DOHH2 (cell line): ENCODE data around the gene REXO4.

Experiments used
- EZH2phosphoT487 ChIP-seq: fragments of 200-600 bp; sonication (generic); IDR thresholded peaks from 2 replicates; pipeline ENCODE4 v1.6.1; 2017; ENCODE audit warnings: borderline replicate concordance, mild to moderate bottlenecking, antibody characterized with exemption, low read length, moderate library complexity, mixed read lengths
- TF ChIP-seq, protein P1 (sequence below): fragments of 200-600 bp; sonication (generic); IDR thresholded peaks from one replicate; pipeline ENCODE4 v1.5.1; 2014; ENCODE audit warnings: antibody characterized with exemption, mild to moderate bottlenecking, low read depth, low read length; ENCODE audit not compliant: poor library complexity, severe bottlenecking

DNA sequence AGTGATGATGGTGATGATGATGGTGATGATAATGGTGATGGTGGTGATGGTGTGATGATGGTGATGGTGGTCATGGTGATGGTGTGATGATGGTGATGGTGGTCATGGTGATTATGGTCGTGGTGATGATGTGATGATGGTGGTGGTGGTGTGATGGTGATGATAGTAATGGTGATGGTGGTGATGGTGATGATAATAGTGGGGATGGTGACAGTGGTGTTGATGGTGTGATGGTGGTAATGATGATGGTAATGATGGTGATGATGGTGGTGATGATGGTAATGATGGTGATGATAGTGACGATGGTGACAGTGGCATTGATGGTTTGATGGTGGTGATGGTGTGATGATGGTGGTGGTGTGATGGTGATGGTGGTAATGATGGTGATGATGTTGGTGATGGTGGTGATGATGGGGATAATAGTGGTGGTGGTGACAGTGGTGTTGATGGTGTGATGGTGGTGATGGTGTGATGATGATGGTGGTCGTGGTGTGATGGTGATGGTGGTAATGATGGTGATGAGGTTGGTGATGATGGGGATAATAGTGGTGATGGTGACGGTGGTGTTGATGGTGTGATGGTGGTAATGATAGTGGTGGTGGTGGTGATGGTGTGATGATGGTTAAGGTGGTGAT is 35.2 kb downstream of the REXO4 start:
- TF ChIP-seq, protein P1, sequence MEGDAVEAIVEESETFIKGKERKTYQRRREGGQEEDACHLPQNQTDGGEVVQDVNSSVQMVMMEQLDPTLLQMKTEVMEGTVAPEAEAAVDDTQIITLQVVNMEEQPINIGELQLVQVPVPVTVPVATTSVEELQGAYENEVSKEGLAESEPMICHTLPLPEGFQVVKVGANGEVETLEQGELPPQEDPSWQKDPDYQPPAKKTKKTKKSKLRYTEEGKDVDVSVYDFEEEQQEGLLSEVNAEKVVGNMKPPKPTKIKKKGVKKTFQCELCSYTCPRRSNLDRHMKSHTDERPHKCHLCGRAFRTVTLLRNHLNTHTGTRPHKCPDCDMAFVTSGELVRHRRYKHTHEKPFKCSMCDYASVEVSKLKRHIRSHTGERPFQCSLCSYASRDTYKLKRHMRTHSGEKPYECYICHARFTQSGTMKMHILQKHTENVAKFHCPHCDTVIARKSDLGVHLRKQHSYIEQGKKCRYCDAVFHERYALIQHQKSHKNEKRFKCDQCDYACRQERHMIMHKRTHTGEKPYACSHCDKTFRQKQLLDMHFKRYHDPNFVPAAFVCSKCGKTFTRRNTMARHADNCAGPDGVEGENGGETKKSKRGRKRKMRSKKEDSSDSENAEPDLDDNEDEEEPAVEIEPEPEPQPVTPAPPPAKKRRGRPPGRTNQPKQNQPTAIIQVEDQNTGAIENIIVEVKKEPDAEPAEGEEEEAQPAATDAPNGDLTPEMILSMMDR = no peak
- TF ChIP-seq EZH2phosphoT487 = no peak
